MCF 10A (cell line): ENCODE data around the gene RTBDN. TPM values are rescaled to one million over a fixed set of nuclear protein-coding genes. Genes with fewer than 3 reads are reported as not detected.

Experiments used
- BruUV-seq: library from RNA; stranded (reverse); fragments of 400-500 nt; replicated peaks from 2 replicates; lab custom pipeline; 2021; lab: Mats Ljungman, UMichigan
- CTCF ChIA-PET: fragments of 300-600 bp; sonication (Branson Sonifier 250); formaldehyde crosslinking; extraction: SDS; loops from one replicate; lab custom pipeline; 2021; ENCODE audit warnings: antibody characterized with exemption, inconsistent platforms; lab: Yijun Ruan, JAX
- POLR2A ChIA-PET: fragments of 300-600, 350-650 bp; sonication (Branson Sonifier 250); formaldehyde crosslinking; extraction: SDS; loops from one replicate; lab custom pipeline; 2020; ENCODE audit warnings: antibody characterized with exemption, inconsistent platforms; lab: Yijun Ruan, JAX
- DNase-seq: peaks from one replicate; pipeline ENCODE4 v3.0.0-alpha.2; 2018; ENCODE audit not compliant: unreplicated experiment
- H3K27ac Mint-ChIP-seq: one replicate; pipeline ENCODE4 v1.8.0; 2022; ENCODE audit warnings: mild to moderate bottlenecking, low read depth, mixed read lengths; ENCODE audit not compliant: unreplicated experiment
- H3K27me3 Mint-ChIP-seq: one replicate; pipeline ENCODE4 v1.8.0; 2022; ENCODE audit warnings: mixed read lengths; ENCODE audit not compliant: insufficient read depth, unreplicated experiment
- H3K36me3 Mint-ChIP-seq: one replicate; pipeline ENCODE4 v1.8.0; 2022; ENCODE audit warnings: mild to moderate bottlenecking, moderate library complexity, mixed read lengths; ENCODE audit not compliant: insufficient read depth, unreplicated experiment
- H3K4me1 Mint-ChIP-seq: one replicate; pipeline ENCODE4 v1.8.0; 2022; ENCODE audit warnings: mixed read lengths; ENCODE audit not compliant: insufficient read depth, unreplicated experiment
- H3K4me3 Mint-ChIP-seq: one replicate; pipeline ENCODE4 v1.8.0; 2022; ENCODE audit warnings: mild to moderate bottlenecking, moderate library complexity, mixed read lengths; ENCODE audit not compliant: unreplicated experiment
- H3K9me3 Mint-ChIP-seq: one replicate; pipeline ENCODE4 v1.8.0; 2022; ENCODE audit warnings: mixed read lengths; ENCODE audit not compliant: unreplicated experiment
- CTCF ChIP-seq: fragments of 200-600 bp; IDR thresholded peaks from one replicate; pipeline ENCODE4 v1.8.0; 2022; ENCODE audit warnings: antibody characterized with exemption, mild to moderate bottlenecking; ENCODE audit not compliant: unreplicated experiment
- intact Hi-C: fragments of 100-400 bp; cut with micrococcal nuclease; formaldehyde crosslinking; loops from 2 replicates; pipeline ENCODE4 v1.14.1; 2022
- microRNA-seq: library from miRNA; unstranded; fragments of <30 nt; microRNA quantifications from one replicate; pipeline ENCODE4 v1.2.0, GENCODE V29; 2022
- total RNA-seq: library from RNA; stranded (reverse); gene quantifications from 2 replicates; pipeline ENCODE4 v1.2.3, GENCODE V29; 2022

RTBDN gene
- total RNA-seq, 1 experiment from 2014 or later: not detected

DNA sequence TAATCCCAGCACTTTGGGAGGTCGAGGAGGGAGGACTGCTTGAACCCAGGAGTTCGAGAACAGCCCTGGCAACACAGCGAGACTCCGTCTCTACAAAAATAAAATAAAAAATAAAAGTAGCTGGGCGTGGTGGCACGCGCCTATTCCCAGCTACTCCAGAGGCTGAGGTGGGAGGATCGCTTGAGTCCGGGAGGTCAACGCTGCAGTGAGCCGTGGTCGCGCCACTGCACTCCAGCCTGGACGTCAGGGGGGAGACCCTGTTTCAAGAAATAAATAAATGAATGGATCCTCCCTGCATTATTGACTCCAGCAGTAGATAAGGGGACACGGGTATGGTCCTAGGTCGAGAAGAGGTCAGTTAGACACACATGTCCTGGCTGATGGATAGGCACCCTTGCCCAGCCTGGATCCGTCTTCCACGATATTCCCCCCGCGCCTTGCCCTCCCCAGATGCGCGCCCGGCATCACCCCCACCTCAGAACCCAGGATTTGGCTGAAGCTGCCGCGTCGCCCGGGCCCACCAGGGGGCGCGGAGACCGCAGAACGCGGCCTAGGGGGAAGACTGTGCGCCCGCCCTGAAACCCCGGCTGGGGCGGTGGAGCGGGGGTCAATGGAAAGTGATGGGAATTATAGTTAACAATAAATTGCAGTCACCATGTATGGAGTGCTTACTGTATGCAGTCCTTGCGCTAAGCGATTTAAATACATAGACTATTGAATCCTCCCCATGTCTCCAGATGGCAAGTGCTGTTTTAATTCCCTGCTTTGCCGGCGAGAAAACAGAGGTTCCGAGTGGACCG is 57.0 kb downstream of the RTBDN start:
- H3K4me1 Mint-ChIP-seq: peaks cover 13% of the 10 kb centered on the region
- H3K27ac Mint-ChIP-seq: peak overlapping the region; percentile 81
- TF ChIP-seq CTCF: peak; percentile 83
- H3K27me3 Mint-ChIP-seq: no peaks in the 10 kb centered on the region
- ChIA-PET CTCF (interaction anchor here (0.6 to 8.4 kb wide), 15 partner anchors 8 to 113 kb away, joined by 3 to 278 read pairs (median 4); partner anchors contain the start of gene JUNB), POLR2A (interaction anchor here (0.6 to 10.1 kb wide), 12 partner anchors 10 to 167 kb away, joined by 3 to 410 read pairs (median 4); partner anchors contain the start of genes GET3, JUNB, THSD8 and ZNF490)
- no peaks in the 10 kb centered on the region for H3K9me3 Mint-ChIP-seq
- TSS peak; percentile 49 for BruUV-seq
- H3K36me3 Mint-ChIP-seq: peaks cover 7% of the 10 kb centered on the region
- peak overlapping the region; percentile 79 for H3K4me3 Mint-ChIP-seq
- peak; percentile 80 for DNase-seq
- intact Hi-C loops: loop anchor here (1.0 to 5.0 kb wide), 3 partner anchors 13 to 70 kb away; no protein-coding TSS in a partner anchor

Small RNAs within 50 kb of the gene (microRNA-seq; reads per million reads assigned to microRNA genes)
- not detected for gene MIR5684
- not detected for gene MIR6794

Other genes starting within 250 kb of the RTBDN start
- 6.9 and 8.4 TPM in 2 replicates for gene ZNF490, start 223.8 kb downstream of the RTBDN start, total RNA-seq
- 23.7 and 40.2 TPM in 2 replicates for gene ZNF791, start 223.7 kb downstream of the RTBDN start, total RNA-seq
- gene MAN2B1, start 167.8 kb downstream of the RTBDN start, total RNA-seq: 53.8 and 67.0 TPM in 2 replicates
- 9.3 and 11.7 TPM in 2 replicates for gene WDR83, start 167.8 kb downstream of the RTBDN start, total RNA-seq
- gene DHPS, start 152.7 kb downstream of the RTBDN start, total RNA-seq: 74.2 and 85.8 TPM in 2 replicates
- not detected in 2 replicates for gene GNG14, start 146.6 kb downstream of the RTBDN start, total RNA-seq
- 10.8 and 13.8 TPM in 2 replicates for gene FBXW9, start 137.9 kb downstream of the RTBDN start, total RNA-seq
- 74.7 and 89.5 TPM in 2 replicates for gene TNPO2, start 110.6 kb downstream of the RTBDN start, total RNA-seq
- 139 and 146 TPM in 2 replicates for gene TRIR, start 99.9 kb downstream of the RTBDN start, total RNA-seq
- gene GET3, start 97.1 kb downstream of the RTBDN start, total RNA-seq: 62.9 and 67.1 TPM in 2 replicates
- 0.70 and 0.83 TPM in 2 replicates for gene BEST2, start 82.8 kb downstream of the RTBDN start, total RNA-seq
- gene HOOK2, start 59.0 kb downstream of the RTBDN start, total RNA-seq: 31.6 and 32.8 TPM in 2 replicates
- gene JUNB, start 43.1 kb downstream of the RTBDN start, total RNA-seq: 86.4 and 125 TPM in 2 replicates
- 224 and 295 TPM in 2 replicates for gene PRDX2, start 32.8 kb downstream of the RTBDN start, total RNA-seq
- 6.9 and 14.5 TPM in 2 replicates for gene THSD8, start 32.5 kb downstream of the RTBDN start, total RNA-seq
- gene RNASEH2A, start 28.0 kb downstream of the RTBDN start, total RNA-seq: 11.2 and 16.7 TPM in 2 replicates
- gene MAST1, start 3.9 kb upstream of the RTBDN start, total RNA-seq: 1.0 and 1.6 TPM in 2 replicates
- gene DNASE2, start 46.9 kb upstream of the RTBDN start, total RNA-seq: 26.7 and 28.7 TPM in 2 replicates
- not detected in 2 replicates for gene KLF1, start 52.6 kb upstream of the RTBDN start, total RNA-seq
- gene GCDH, start 56.6 kb upstream of the RTBDN start, total RNA-seq: 22.9 and 38.0 TPM in 2 replicates
- 0.83 and 0.91 TPM in 2 replicates for gene SYCE2, start 84.7 kb upstream of the RTBDN start, total RNA-seq
- gene FARSA, start 99.1 kb upstream of the RTBDN start, total RNA-seq: 78.6 and 107 TPM in 2 replicates
- gene CALR, start 104.0 kb upstream of the RTBDN start, total RNA-seq: 792 and 1,042 TPM in 2 replicates
- 197 and 219 TPM in 2 replicates for gene RAD23A, start 111.3 kb upstream of the RTBDN start, total RNA-seq
- gene GADD45GIP1, start 122.6 kb upstream of the RTBDN start, total RNA-seq: 44.4 and 47.5 TPM in 2 replicates
- gene DAND5, start 135.0 kb upstream of the RTBDN start, total RNA-seq: not detected in 2 replicates
- gene NFIX, start 160.9 kb upstream of the RTBDN start, total RNA-seq: 26.9 and 27.2 TPM in 2 replicates